Measurements from ENCODE around the gene AGA. TPM values are rescaled to one million over a fixed set of nuclear protein-coding genes. Genes with fewer than 3 reads are reported as not detected.

Gene AGA
- total and polyA plus RNA-seq, 2 of the 4 experiments (the other 2 are of a cell fraction): 26.3 to 38.5 TPM

DNA sequence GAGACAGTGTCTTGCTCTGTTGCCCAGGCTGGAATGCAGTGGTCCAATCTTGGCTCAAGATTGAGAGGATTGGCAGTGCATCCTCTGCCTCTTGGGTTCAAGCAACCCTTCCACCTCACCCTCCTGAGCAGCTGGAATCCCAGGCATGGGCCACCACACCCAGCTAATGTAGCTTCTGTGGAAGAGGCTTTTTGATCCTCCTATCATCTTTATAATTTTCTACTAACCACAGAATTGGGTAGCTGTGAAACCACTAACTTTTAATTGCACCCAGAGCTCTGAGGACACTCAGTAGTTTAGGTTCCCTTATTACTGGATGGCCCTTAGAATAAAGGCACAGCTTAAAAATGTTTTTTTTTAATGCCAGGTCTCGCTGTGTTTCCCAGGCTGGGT lies 8.9 kb upstream of the AGA start:
- Histone ChIP-seq H4K91ac (ENCODE audit: insufficient read depth, low read depth, low read length) (0 out of 2 replicates have a peak overlapping the region, but pooled peaks have one; percentile 1), H3K9me3 (ENCODE audit: control insufficient read depth, insufficient read depth, low read length) (no peaks in the 10 kb centered on the region), H3K9me1 (ENCODE audit: insufficient read depth, low read length) (no peaks in the 10 kb centered on the region), H2AK9ac (replicated peaks; ENCODE audit: low read depth, low read length, poor library complexity) (no peak overlapping the region), H2BK15ac (ENCODE audit: low read depth, low read length) (no peak overlapping the region), H3K23ac (ENCODE audit: low read depth, low read length) (no peak overlapping the region), H3K9ac (ENCODE audit: low read depth, low read length) (no peak overlapping the region), H4K20me1 (ENCODE audit: insufficient read depth, low read length) (no peaks in the 10 kb centered on the region), H2BK20ac (ENCODE audit: low read depth, low read length) (no peak overlapping the region), H4K5ac (ENCODE audit: low read depth, low read length) (peak overlapping the region; percentile 32; the same call in 1 of the 2 replicates), H2BK120ac (ENCODE audit: low read depth, low read length) (no peak overlapping the region; the same call in 1 of the 2 replicates), H3K4ac (ENCODE audit: low read depth, low read length) (no peak overlapping the region), H3K79me1 (ENCODE audit: low read depth in 1 of 2, low read length in 2 of 2) (no peaks in the 10 kb centered on the region; a peak in 1 of 4 replicates), H3K27me3 (ENCODE audit: control insufficient read depth, insufficient read depth, low read length) (no peaks in the 10 kb centered on the region), H3K4me2 (ENCODE audit: low read depth, low read length) (no peak overlapping the region), H2BK5ac (ENCODE audit: low read depth, low read length, poor library complexity, severe bottlenecking) (no peak overlapping the region), H3K36me3 (ENCODE audit: control insufficient read depth, insufficient read depth, low read length) (no peaks in the 10 kb centered on the region), H2AK5ac (ENCODE audit: low read depth, low read length) (no peak overlapping the region), H3K14ac (replicated peaks; ENCODE audit: low read depth, low read length) (no peak overlapping the region), H4K8ac (ENCODE audit: low read depth in 2 of 2, low read length in 2 of 2) (no peak overlapping the region), H3K56ac (ENCODE audit: extremely low read depth, insufficient read depth, low read length) (no peak overlapping the region), H3K4me3 (ENCODE audit: insufficient read depth, low read depth, low read length) (no peak overlapping the region), H3K27ac (ENCODE audit: insufficient read depth, low read length) (no peak overlapping the region), H3K4me1 (ENCODE audit: control insufficient read depth, insufficient read depth, low read length) (peaks cover 2% of the 10 kb centered on the region; the same call in 1 of the 2 replicates), H3K18ac (ENCODE audit: low read depth, low read length) (peak overlapping the region; percentile 49; the same call in 1 of the 2 replicates), H2AFZ (replicated peaks; ENCODE audit: low read length, poor library complexity) (no peak overlapping the region)
- dilution Hi-C loops (cut with HindIII; ENCODE audit: low sequenced_read_pairs, unreplicated experiment): no loop called here
- intact Hi-C loops (cut with micrococcal nuclease): no loop called here
- BruUV-seq (replicated peaks): no TSS peak
- ATAC-seq (ENCODE audit: low read depth): no peak
- ChIA-PET POLR2A (ENCODE audit: unreplicated experiment) (no interaction called here), CTCF (no interaction called here)
- WGBS, 2 experiments (ENCODE audit: extremely low coverage in 2 of 2, insufficient read length in 1 of 2): 86% methylated on average over 1 of the region's 1 CpG; no CpG with 5 or more reads in 1 of the 2 experiments
- TF ChIP-seq RFX5 (IDR thresholded peaks at IDR 0.05; ENCODE audit: low read depth, low read length): no peak
- no peak for TF ChIP-seq SMC3 (IDR thresholded peaks at IDR 0.05; ENCODE audit: low read depth, low read length)
- no peak for TF ChIP-seq CEBPB (IDR thresholded peaks at IDR 0.05; ENCODE audit: low read depth, low read length)
- no peak for TF ChIP-seq CHD1 (IDR thresholded peaks at IDR 0.05; ENCODE audit: low read depth, low read length)
- no peak for TF ChIP-seq POLR2A (IDR thresholded peaks at IDR 0.05; ENCODE audit: low read depth, low read length)
- no peak for TF ChIP-seq BHLHE40 (IDR thresholded peaks at IDR 0.05; ENCODE audit: low read depth, low read length)
- TF ChIP-seq, protein P1, sequence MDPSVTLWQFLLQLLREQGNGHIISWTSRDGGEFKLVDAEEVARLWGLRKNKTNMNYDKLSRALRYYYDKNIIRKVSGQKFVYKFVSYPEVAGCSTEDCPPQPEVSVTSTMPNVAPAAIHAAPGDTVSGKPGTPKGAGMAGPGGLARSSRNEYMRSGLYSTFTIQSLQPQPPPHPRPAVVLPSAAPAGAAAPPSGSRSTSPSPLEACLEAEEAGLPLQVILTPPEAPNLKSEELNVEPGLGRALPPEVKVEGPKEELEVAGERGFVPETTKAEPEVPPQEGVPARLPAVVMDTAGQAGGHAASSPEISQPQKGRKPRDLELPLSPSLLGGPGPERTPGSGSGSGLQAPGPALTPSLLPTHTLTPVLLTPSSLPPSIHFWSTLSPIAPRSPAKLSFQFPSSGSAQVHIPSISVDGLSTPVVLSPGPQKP (IDR thresholded peaks at IDR 0.05; ENCODE audit: borderline replicate concordance, low read depth, low read length): no peak
- in situ Hi-C loops (cut with MboI; ENCODE audit: low sequenced_read_pairs): no loop called here
- no peak for DNase-seq
